ENCODE measurements around the gene RIMBP2.

- no peak for TF ChIP-seq CTCF (IDR thresholded peaks at IDR 0.05)
- no peak for TF ChIP-seq POLR2A (IDR thresholded peaks at IDR 0.05)
Observed at GRCh38 chr12:130520784-130521183, 195.3 kb downstream of the RIMBP2 start.
